ENCODE data around the gene LRPPRC.

- TF ChIP-seq POLR2A (IDR thresholded peaks at IDR 0.05), result no peak
- TF ChIP-seq CTCF (IDR thresholded peaks at IDR 0.05 in 4 of 5, conservative IDR thresholded peaks at IDR 0.05 in 1 of 5), result no peak
These were observed 71.3 kb downstream of the LRPPRC start for GRCh38 chr2:43924463-43924862.

Measured in gastrocnemius medialis (tissue), 4 donors.